MM.1S (cell line): ENCODE data around the gene DNASE2B.

Experiments used
- DNase-seq: peaks from one replicate; pipeline ENCODE4 v3.0.0-alpha.2; 2015
- H2AFZ ChIP-seq: fragments of 300-600 bp; sonication (generic); 2 replicates; pipeline ENCODE4 v1.6.0; 2016; ENCODE audit warnings: antibody characterized with exemption, low read length
- H3F3A ChIP-seq: fragments of 300-600 bp; sonication (generic); 2 replicates; pipeline ENCODE4 v1.6.1; 2016; ENCODE audit warnings: mild to moderate bottlenecking, antibody characterized with exemption, low read length, moderate library complexity, mixed read lengths; ENCODE audit not compliant: insufficient read depth
- H3K27ac ChIP-seq: fragments of 300-600 bp; sonication (generic); 2 replicates; pipeline ENCODE4 v1.5.1; 2016; ENCODE audit warnings: mild to moderate bottlenecking, low read length
- H3K27me3 ChIP-seq: fragments of 300-600 bp; sonication (generic); replicated peaks from 2 replicates; pipeline ENCODE4 v1.6.0; 2016; ENCODE audit warnings: low read length; ENCODE audit not compliant: insufficient read depth
- H3K36me3 ChIP-seq: fragments of 300-600 bp; sonication (generic); replicated peaks from 2 replicates; pipeline ENCODE4 v1.6.1; 2016; ENCODE audit warnings: mild to moderate bottlenecking, low read length, mixed read lengths; ENCODE audit not compliant: insufficient read depth
- H3K4me1 ChIP-seq: fragments of 300-600 bp; sonication (generic); 2 replicates; pipeline ENCODE4 v1.6.1; 2016; ENCODE audit warnings: low read length, mixed read lengths
- H3K4me2 ChIP-seq: fragments of 300-600 bp; sonication (generic); 2 replicates; pipeline ENCODE4 v1.6.0; 2016; ENCODE audit warnings: low read depth, low read length
- H3K4me3 ChIP-seq: fragments of 300-600 bp; sonication (generic); 2 replicates; pipeline ENCODE4 v1.5.1; 2016; ENCODE audit warnings: low read length, mixed read lengths
- H3K79me2 ChIP-seq: fragments of 300-600 bp; sonication (generic); 2 replicates; pipeline ENCODE4 v1.6.1; 2016; ENCODE audit warnings: mixed run types, low read length, mixed read lengths
- H3K9ac ChIP-seq: fragments of 300-600 bp; sonication (generic); 2 replicates; pipeline ENCODE4 v1.6.1; 2016; ENCODE audit warnings: low read length, mixed read lengths
- H3K9me2 ChIP-seq: fragments of 300-600 bp; sonication (generic); replicated peaks from 2 replicates; pipeline ENCODE4 v1.6.1; 2016; ENCODE audit warnings: mild to moderate bottlenecking, low read length, mixed read lengths; ENCODE audit not compliant: insufficient read depth
- H3K9me3 ChIP-seq: fragments of 300-600 bp; sonication (generic); replicated peaks from 2 replicates; pipeline ENCODE4 v1.6.1; 2016; ENCODE audit warnings: mild to moderate bottlenecking, low read length, mixed read lengths; ENCODE audit not compliant: insufficient read depth
- H4K20me1 ChIP-seq: fragments of 300-600 bp; sonication (generic); 2 replicates; pipeline ENCODE4 v1.6.1; 2016; ENCODE audit warnings: mild to moderate bottlenecking, low read length, moderate library complexity, mixed read lengths; ENCODE audit not compliant: insufficient read depth
- EZH2 ChIP-seq: fragments of 300-600 bp; sonication (generic); optimal IDR thresholded peaks from 2 replicates; pipeline ENCODE3; 2017; ENCODE audit warnings: low read depth, mild to moderate bottlenecking, antibody characterized with exemption, low read length, mixed read lengths
- EZH2phosphoT487 ChIP-seq: fragments of 300-600 bp; sonication (generic); IDR thresholded peaks from 2 replicates; pipeline ENCODE4 v1.6.1; 2018; ENCODE audit warnings: antibody characterized with exemption, low read length
- TF ChIP-seq, protein P1 (sequence below): fragments of 300-600 bp; sonication (generic); IDR thresholded peaks from 2 replicates; pipeline ENCODE4 v1.5.1; 2016; ENCODE audit warnings: antibody characterized with exemption, low read length, mixed read lengths

The DNASE2B gene

GRCh38 chr1:84415396-84415795 is 17.1 kb downstream of the DNASE2B start:
- no peak overlapping the region for H3K4me2 ChIP-seq
- H4K20me1 ChIP-seq: no peaks in the 10 kb centered on the region
- H3K36me3 ChIP-seq: no peaks in the 10 kb centered on the region
- TF ChIP-seq EZH2phosphoT487: no peak
- H3K4me3 ChIP-seq: no peak overlapping the region
- no peaks in the 10 kb centered on the region for H3K9me3 ChIP-seq
- no peaks in the 10 kb centered on the region for H3K9me2 ChIP-seq
- no peaks in the 10 kb centered on the region for H3K4me1 ChIP-seq
- no peaks in the 10 kb centered on the region for H3K79me2 ChIP-seq
- no peak for DNase-seq
- H3K27me3 ChIP-seq: no peaks in the 10 kb centered on the region
- H3K27ac ChIP-seq: no peak overlapping the region
- no peaks in the 10 kb centered on the region for H3F3A ChIP-seq
- H2AFZ ChIP-seq: no peak overlapping the region
- no peak overlapping the region for H3K9ac ChIP-seq

- no peak overlapping the region for H2AFZ ChIP-seq
- no peaks in the 10 kb centered on the region for H4K20me1 ChIP-seq
- H3K9ac ChIP-seq: no peak overlapping the region
- H3K27me3 ChIP-seq: no peaks in the 10 kb centered on the region
- H3K27ac ChIP-seq: no peak overlapping the region
- no peaks in the 10 kb centered on the region for H3K9me2 ChIP-seq
- no peak for DNase-seq
- no peaks in the 10 kb centered on the region for H3K79me2 ChIP-seq
- H3F3A ChIP-seq: no peaks in the 10 kb centered on the region
- no peak overlapping the region for H3K4me2 ChIP-seq
- no peaks in the 10 kb centered on the region for H3K9me3 ChIP-seq
- no peak overlapping the region for H3K4me3 ChIP-seq
- TF ChIP-seq EZH2phosphoT487: no peak
- no peak for TF ChIP-seq EZH2
- TF ChIP-seq, protein P1, sequence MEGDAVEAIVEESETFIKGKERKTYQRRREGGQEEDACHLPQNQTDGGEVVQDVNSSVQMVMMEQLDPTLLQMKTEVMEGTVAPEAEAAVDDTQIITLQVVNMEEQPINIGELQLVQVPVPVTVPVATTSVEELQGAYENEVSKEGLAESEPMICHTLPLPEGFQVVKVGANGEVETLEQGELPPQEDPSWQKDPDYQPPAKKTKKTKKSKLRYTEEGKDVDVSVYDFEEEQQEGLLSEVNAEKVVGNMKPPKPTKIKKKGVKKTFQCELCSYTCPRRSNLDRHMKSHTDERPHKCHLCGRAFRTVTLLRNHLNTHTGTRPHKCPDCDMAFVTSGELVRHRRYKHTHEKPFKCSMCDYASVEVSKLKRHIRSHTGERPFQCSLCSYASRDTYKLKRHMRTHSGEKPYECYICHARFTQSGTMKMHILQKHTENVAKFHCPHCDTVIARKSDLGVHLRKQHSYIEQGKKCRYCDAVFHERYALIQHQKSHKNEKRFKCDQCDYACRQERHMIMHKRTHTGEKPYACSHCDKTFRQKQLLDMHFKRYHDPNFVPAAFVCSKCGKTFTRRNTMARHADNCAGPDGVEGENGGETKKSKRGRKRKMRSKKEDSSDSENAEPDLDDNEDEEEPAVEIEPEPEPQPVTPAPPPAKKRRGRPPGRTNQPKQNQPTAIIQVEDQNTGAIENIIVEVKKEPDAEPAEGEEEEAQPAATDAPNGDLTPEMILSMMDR: no peak
- H3K4me1 ChIP-seq: no peaks in the 10 kb centered on the region
- H3K36me3 ChIP-seq: no peaks in the 10 kb centered on the region
These were observed 24.6 kb downstream of the DNASE2B start for GRCh38 chr1:84422909-84423308.

DNA sequence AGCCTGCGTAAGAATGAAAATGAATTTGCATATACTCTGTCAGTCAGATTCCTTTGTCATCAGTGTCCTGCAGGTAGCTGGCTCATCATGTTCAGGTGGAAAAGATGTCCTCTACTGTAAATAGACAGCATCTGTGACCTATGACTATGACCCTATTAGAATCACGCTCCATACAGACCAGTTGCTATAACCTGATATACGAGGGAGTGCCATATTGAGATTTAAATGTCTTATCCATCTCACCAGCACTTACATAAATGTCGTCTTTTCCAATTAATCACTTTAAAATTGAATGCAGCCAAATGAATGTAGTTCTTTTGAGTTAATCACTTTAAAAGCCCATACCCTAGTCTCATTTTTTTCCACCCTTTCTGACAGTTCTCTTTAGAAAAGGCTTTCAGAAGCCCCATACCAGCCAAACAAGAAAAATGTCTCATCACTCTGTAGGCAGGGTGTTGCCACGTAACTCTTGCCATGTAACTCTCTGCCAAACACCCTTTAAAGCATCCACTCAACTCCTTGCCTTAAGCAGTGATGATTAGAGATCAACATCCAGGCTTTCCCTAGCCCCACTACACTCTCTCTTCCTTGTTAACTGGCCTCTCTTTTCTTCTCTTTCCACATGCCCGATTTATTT is 26.3 kb downstream of the DNASE2B start:
- Histone ChIP-seq H3K9me2 (no peaks in the 10 kb centered on the region), H3K36me3 (no peaks in the 10 kb centered on the region), H3F3A (no peaks in the 10 kb centered on the region), H3K4me3 (no peak overlapping the region), H3K27me3 (no peaks in the 10 kb centered on the region), H4K20me1 (no peaks in the 10 kb centered on the region), H2AFZ (no peak overlapping the region), H3K9ac (no peak overlapping the region), H3K9me3 (no peaks in the 10 kb centered on the region), H3K27ac (no peak overlapping the region), H3K4me1 (no peaks in the 10 kb centered on the region), H3K4me2 (no peak overlapping the region), H3K79me2 (no peaks in the 10 kb centered on the region)
- TF ChIP-seq EZH2phosphoT487 (no peak), EZH2 (no peak)
- TF ChIP-seq, protein P1: no peak
- no peak for DNase-seq

- no peak overlapping the region for H3K4me2 ChIP-seq
- no peaks in the 10 kb centered on the region for H3K79me2 ChIP-seq
- H3K27me3 ChIP-seq: no peaks in the 10 kb centered on the region
- no peaks in the 10 kb centered on the region for H3K36me3 ChIP-seq
- no peak for DNase-seq
- no peak for TF ChIP-seq EZH2
- TF ChIP-seq, protein P1: no peak
- no peak for TF ChIP-seq EZH2phosphoT487
- H3K9me3 ChIP-seq: no peaks in the 10 kb centered on the region
- H3K4me1 ChIP-seq: no peaks in the 10 kb centered on the region
- no peaks in the 10 kb centered on the region for H3K9me2 ChIP-seq
- no peaks in the 10 kb centered on the region for H3F3A ChIP-seq
- no peak overlapping the region for H2AFZ ChIP-seq
- H3K9ac ChIP-seq: no peak overlapping the region
- no peak overlapping the region for H3K27ac ChIP-seq
- no peaks in the 10 kb centered on the region for H4K20me1 ChIP-seq
- no peak overlapping the region for H3K4me3 ChIP-seq
These were observed 27.0 kb downstream of the DNASE2B start for GRCh38 chr1:84425150-84425896.
